GM18867 (cell line): ENCODE results near the gene CFI.

Experiments used
- ATAC-seq: cut with Tn5 transposase; IDR thresholded peaks from one replicate; pipeline ENCODE4 v1.9.1; 2021; ENCODE audit warnings: mild to moderate bottlenecking, moderate library complexity; ENCODE audit not compliant: unreplicated experiment

CFI gene

GRCh38 chr4:109735566-109736365 is 66.0 kb downstream of the CFI start:
- ATAC-seq = no peak

- ATAC-seq = no peak
These were observed 68.1 kb downstream of the CFI start for GRCh38 chr4:109733728-109734127.

GRCh38 chr4:109730619-109731545 is 70.9 kb downstream of the CFI start:
- ATAC-seq = no peak

GRCh38 chr4:109729718-109730618 is 71.8 kb downstream of the CFI start, which contains the start of gene PLA2G12A:
Gene PLA2G12A, minus strand, starts transcription at chr4:109730070. Its CDS starts 261 bp downstream, at chr4:109729809.
- peak; percentile 85 for ATAC-seq

GRCh38 chr4:109729117-109729717 is 72.6 kb downstream of the CFI start:
- ATAC-seq = no peak

- ATAC-seq = no peak
These were observed 73.4 kb downstream of the CFI start for GRCh38 chr4:109728385-109728784.

GRCh38 chr4:109723110-109723509 is 78.7 kb downstream of the CFI start:
- ATAC-seq = no peak

- ATAC-seq = no peak
These were observed 79.4 kb downstream of the CFI start for GRCh38 chr4:109722357-109722756.

GRCh38 chr4:109721033-109721432 is 80.8 kb downstream of the CFI start:
- ATAC-seq = no peak

GRCh38 chr4:109719604-109720003 is 82.2 kb downstream of the CFI start:
- ATAC-seq = no peak

GRCh38 chr4:109718759-109719158 is 83.0 kb downstream of the CFI start:
- no peak for ATAC-seq

GRCh38 chr4:109713500-109713899 is 88.3 kb downstream of the CFI start:
- no peak for ATAC-seq

- ATAC-seq = peak; percentile 87
These were observed 92.8 kb downstream of the CFI start for GRCh38 chr4:109708990-109709389.

GRCh38 chr4:109708435-109708834 is 93.4 kb downstream of the CFI start:
- ATAC-seq = no peak

GRCh38 chr4:109703664-109704361 is 98.0 kb downstream of the CFI start:
- no peak for ATAC-seq

GRCh38 chr4:109702950-109703663 is 98.7 kb downstream of the CFI start, which contains the start of gene CASP6:
Gene CASP6, minus strand, starts transcription at chr4:109703445. Its CDS starts 50 bp downstream, at chr4:109703395.
- peak; percentile 86 for ATAC-seq

GRCh38 chr4:109701566-109702410 is 100.0 kb downstream of the CFI start:
- ATAC-seq = no peak
